B cell (primary cell): Measurements from ENCODE around the gene CD74. TPM values are rescaled to one million over a fixed set of nuclear protein-coding genes. Genes with fewer than 3 reads are reported as not detected.

Experiments
- ATAC-seq: fragments of 200-7000 bp; cut with Tn5 transposase; one replicate; pipeline ENCODE4 v1.10.0; 2021; ENCODE audit warnings: low read depth, mild to moderate bottlenecking, moderate number of reproducible peaks, moderate library complexity
- CTCF ChIA-PET: fragments of 350-600 bp; sonication (Branson Sonifier 250); formaldehyde crosslinking; loops from one replicate; lab custom pipeline; 2021; ENCODE audit warnings: antibody characterized with exemption, inconsistent platforms; lab: Charles Lee
- POLR2A ChIA-PET: fragments of 350-600 bp; sonication (Branson Sonifier 250); formaldehyde crosslinking; loops from one replicate; lab custom pipeline; 2021; ENCODE audit warnings: antibody characterized with exemption; lab: Charles Lee
- DNase-seq: peaks from one replicate; pipeline ENCODE4 v3.0.0; 2013
- H2AFZ ChIP-seq: 2 replicates; pipeline ENCODE4 v1.6.1; 2012; ENCODE audit warnings: mild to moderate bottlenecking, low read depth, low read length; ENCODE audit not compliant: insufficient read depth, poor library complexity, severe bottlenecking
- H3K27ac ChIP-seq, 2 donors: 1 replicate in 1 of 2; 2 replicates in 1 of 2; pipeline ENCODE4 v1.5.1; 2012 to 2013; ENCODE audit warnings: low read length in 2 of 2, mild to moderate bottlenecking in 2 of 2, moderate library complexity in 1 of 2
- H3K27me3 ChIP-seq, 4 experiments: fragments of 200-600 bp in 1 of 4; sonication (generic) in 1 of 4; replicated peaks in 1 of 4; 1 replicate in 2 of 4; 2 replicates in 2 of 4; pipeline versions ENCODE4 v1.6.1 to v1.7.0; 2013 to 2016; ENCODE audit warnings: low read length in 3 of 4, mild to moderate bottlenecking in 2 of 4, mixed read lengths in 1 of 4, moderate library complexity in 1 of 4; ENCODE audit not compliant: insufficient read depth in 4 of 4, control insufficient read depth in 3 of 4; ENCODE audit errors: control extremely low read depth in 1 of 4
- H3K36me3 ChIP-seq, 2 experiments: replicated peaks in 1 of 2; 1 replicate in 1 of 2; 2 replicates in 1 of 2; pipeline versions ENCODE4 v1.6.1 to v1.7.1; 2013; ENCODE audit warnings: low read length in 1 of 2; ENCODE audit not compliant: insufficient read depth in 2 of 2, control insufficient read depth in 1 of 2; ENCODE audit errors: control extremely low read depth in 1 of 2, extremely low read depth in 1 of 2
- H3K4me1 ChIP-seq, 2 donors: fragments of 200-600 bp in 1 of 2; sonication (generic) in 1 of 2; 1 replicate in 1 of 2; 2 replicates in 1 of 2; pipeline versions ENCODE4 v1.5.1 to v1.6.1; 2013 to 2017; ENCODE audit warnings: low read length in 2 of 2; ENCODE audit not compliant: control insufficient read depth in 2 of 2, insufficient read depth in 2 of 2
- H3K4me2 ChIP-seq: replicated peaks from 2 replicates; pipeline ENCODE3; 2012; ENCODE audit warnings: mild to moderate bottlenecking, low read depth, low read length; ENCODE audit not compliant: poor library complexity, severe bottlenecking
- H3K4me3 ChIP-seq, 5 experiments: fragments of 200-600 bp in 1 of 5; sonication (generic) in 1 of 5; 1 replicate in 3 of 5; 2 replicates in 2 of 5; pipeline versions ENCODE4 v1.5.1 to v1.7.0; 2011 to 2016; ENCODE audit warnings: low read length in 4 of 5, mild to moderate bottlenecking in 4 of 5, low read depth in 2 of 5, control low read depth in 1 of 5, moderate library complexity in 1 of 5; ENCODE audit not compliant: insufficient read depth in 1 of 5; ENCODE audit errors: control extremely low read depth in 1 of 5, extremely low read depth in 1 of 5
- H3K79me2 ChIP-seq: fragments of 200-600 bp; sonication (generic); one replicate; pipeline ENCODE4 v1.6.0; 2016; ENCODE audit warnings: low read length; ENCODE audit not compliant: control insufficient read depth, insufficient read depth
- H3K9ac ChIP-seq: fragments of 200-600 bp; sonication (generic); 2 replicates; pipeline ENCODE4 v1.6.1; 2017; ENCODE audit warnings: mild to moderate bottlenecking, low read length, moderate library complexity
- H3K9me3 ChIP-seq, 3 donors: one replicate each; pipeline versions ENCODE4 v1.6.1 to v1.7.1; 2013; ENCODE audit warnings: low read length in 2 of 3; ENCODE audit not compliant: control insufficient read depth in 2 of 3, insufficient read depth in 1 of 3; ENCODE audit errors: control extremely low read depth in 1 of 3
- H4K20me1 ChIP-seq: 2 replicates; pipeline ENCODE4 v1.6.0; 2012; ENCODE audit warnings: mild to moderate bottlenecking, low read length; ENCODE audit not compliant: insufficient read depth, control insufficient read depth, poor library complexity, severe bottlenecking
- H3K27ac Mint-ChIP-seq: one replicate; pipeline ENCODE4 v1.8.0; 2021; ENCODE audit warnings: mixed read lengths
- H3K27me3 Mint-ChIP-seq: one replicate; pipeline ENCODE4 v1.8.0; 2021; ENCODE audit warnings: mixed read lengths
- H3K4me1 Mint-ChIP-seq: one replicate; pipeline ENCODE4 v1.8.0; 2021; ENCODE audit warnings: mixed read lengths
- H3K4me3 Mint-ChIP-seq: one replicate; pipeline ENCODE4 v1.8.0; 2021; ENCODE audit warnings: mixed read lengths
- H3K9me3 Mint-ChIP-seq: one replicate; pipeline ENCODE4 v1.8.0; 2022; ENCODE audit warnings: mixed read lengths; ENCODE audit not compliant: insufficient read depth
- WGBS: methylation state at CpG from one replicate; pipeline ENCODE4 v1.1.5; 2013; ENCODE audit warnings: missing lambda C conversion rate; ENCODE audit not compliant: insufficient coverage; 5-methylcytosine and 5-hydroxymethylcytosine counted together
- intact Hi-C: fragments of 100-400 bp; cut with micrococcal nuclease; formaldehyde crosslinking; loops from one replicate; pipeline ENCODE4 v1.10.0; 2022
- polyA plus RNA-seq: library from polyadenylated mRNA; depleted of rRNA; stranded (reverse); fragments of >200 nt; gene quantifications from 2 replicates; pipeline ENCODE4 v1.2.3, GENCODE V29; 2012
- total RNA-seq, 2 donors: library from RNA; stranded (reverse); fragments of 120-200 nt in 1 of 2; gene quantifications; 1 replicate in 1 of 2; 2 replicates in 1 of 2; pipeline versions ENCODE4 v1.2.3 to v1.2.4, GENCODE V29; 2013 to 2022
- TF ChIP-seq, protein P1 (sequence below): fragments of 200-600 bp; IDR thresholded peaks from one replicate; pipeline ENCODE4 v1.8.0; 2022; ENCODE audit warnings: antibody characterized with exemption, mild to moderate bottlenecking

Gene CD74
- total and polyA plus RNA-seq, 2 donors (not counting 1 experiment from before 2014, with no cell fraction given): 5,670 to 14,307 TPM

DNA sequence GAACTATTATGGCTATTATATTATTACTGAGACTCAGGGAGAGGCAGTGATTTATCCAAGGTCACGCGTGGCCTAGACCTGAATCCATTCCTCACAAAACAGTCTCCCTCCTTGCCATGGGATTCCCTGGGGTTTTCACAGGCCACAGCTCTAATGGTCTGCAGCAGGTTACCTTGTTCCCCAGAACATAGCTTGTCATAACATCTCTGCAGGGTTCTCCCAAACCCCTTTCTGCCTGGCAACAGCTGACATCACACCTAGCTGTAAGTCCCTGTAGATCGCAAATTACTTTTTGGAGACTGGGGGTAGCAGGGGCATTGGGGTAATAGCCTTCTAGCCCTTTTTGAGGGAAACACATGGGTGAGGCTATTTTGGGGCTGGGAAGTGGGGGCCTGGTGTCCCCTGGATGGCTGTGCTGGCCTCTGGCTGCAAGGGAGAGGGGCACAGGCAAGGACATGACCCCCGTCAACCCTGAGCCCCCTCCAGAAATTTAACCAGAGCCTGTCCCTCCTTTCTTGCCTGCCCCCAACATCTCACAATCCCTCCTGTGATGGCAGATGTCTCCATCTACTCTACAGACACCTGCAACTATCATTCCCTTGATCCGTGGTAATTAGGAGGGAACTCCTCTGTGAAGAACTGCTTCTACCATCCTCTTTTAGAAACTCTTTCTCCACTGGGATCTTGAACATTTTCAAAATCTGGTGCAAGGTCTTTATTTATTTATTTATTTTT lies 1.3 kb downstream of the CD74 start:
- ChIA-PET CTCF (interaction anchor here (1.0 to 5.3 kb wide), 10 partner anchors 8 to 53 kb away, joined by 3 to 111 read pairs (median 4); partner anchors contain the start of gene RPS14), POLR2A (interaction anchor here (1.0 to 9.6 kb wide), 8 partner anchors 12 to 841 kb away, joined by 3 to 387 read pairs (median 4); partner anchors contain the start of genes GM2A and RPS14)
- peak overlapping the region; percentile 95 for H3K4me3 Mint-ChIP-seq
- no peaks in the 10 kb centered on the region for H3K27me3 Mint-ChIP-seq
- Histone ChIP-seq H2AFZ (no peak overlapping the region), H3K79me2 (peaks cover 85% of the 10 kb centered on the region), H3K9me3 (no peaks in the 10 kb centered on the region), H3K27me3 (no peaks in the 10 kb centered on the region), H4K20me1 (peaks cover 61% of the 10 kb centered on the region), H3K27ac (peak overlapping the region; percentile 99 to 100), H3K4me2 (peak overlapping the region; percentile 96), H3K9ac (peak overlapping the region; percentile 100), H3K4me3 (peak overlapping the region; percentile 78 to 100 (median 94)), H3K4me1 (peaks cover 58 to 65% of the 10 kb centered on the region in 2 donors), H3K36me3 (peaks cover 5 to 60% of the 10 kb centered on the region in 2 experiments)
- H3K9me3 Mint-ChIP-seq: no peaks in the 10 kb centered on the region
- peaks cover 68% of the 10 kb centered on the region for H3K4me1 Mint-ChIP-seq
- peak; percentile 11 for ATAC-seq
- intact Hi-C loops: loop anchor here (1.0 to 10.0 kb wide), 6 partner anchors 8 to 1361 kb away; partner anchors contain the start of genes G3BP1, SLC26A2, TCOF1 and TNIP1
- DNase-seq: peak; percentile 90
- H3K27ac Mint-ChIP-seq: peak overlapping the region; percentile 99
- TF ChIP-seq, protein P1, sequence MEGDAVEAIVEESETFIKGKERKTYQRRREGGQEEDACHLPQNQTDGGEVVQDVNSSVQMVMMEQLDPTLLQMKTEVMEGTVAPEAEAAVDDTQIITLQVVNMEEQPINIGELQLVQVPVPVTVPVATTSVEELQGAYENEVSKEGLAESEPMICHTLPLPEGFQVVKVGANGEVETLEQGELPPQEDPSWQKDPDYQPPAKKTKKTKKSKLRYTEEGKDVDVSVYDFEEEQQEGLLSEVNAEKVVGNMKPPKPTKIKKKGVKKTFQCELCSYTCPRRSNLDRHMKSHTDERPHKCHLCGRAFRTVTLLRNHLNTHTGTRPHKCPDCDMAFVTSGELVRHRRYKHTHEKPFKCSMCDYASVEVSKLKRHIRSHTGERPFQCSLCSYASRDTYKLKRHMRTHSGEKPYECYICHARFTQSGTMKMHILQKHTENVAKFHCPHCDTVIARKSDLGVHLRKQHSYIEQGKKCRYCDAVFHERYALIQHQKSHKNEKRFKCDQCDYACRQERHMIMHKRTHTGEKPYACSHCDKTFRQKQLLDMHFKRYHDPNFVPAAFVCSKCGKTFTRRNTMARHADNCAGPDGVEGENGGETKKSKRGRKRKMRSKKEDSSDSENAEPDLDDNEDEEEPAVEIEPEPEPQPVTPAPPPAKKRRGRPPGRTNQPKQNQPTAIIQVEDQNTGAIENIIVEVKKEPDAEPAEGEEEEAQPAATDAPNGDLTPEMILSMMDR: no peak
- WGBS: 0% methylated on average over 2 of the region's 5 CpGs
